BE2C (cell line): ENCODE results near the gene RFT1.

Experiments
- DNase-seq: peaks from one replicate; pipeline ENCODE4 v3.0.0-alpha.2; 2020
- H3K27me3 ChIP-seq: fragments of 250-450 bp; sonication (Bioruptor Pico); 2 replicates; pipeline ENCODE4 v1.5.1; 2020; ENCODE audit warnings: mild to moderate bottlenecking
- H3K36me3 ChIP-seq: fragments of 250-450 bp; sonication (Bioruptor Pico); 2 replicates; pipeline ENCODE4 v1.5.1; 2020; ENCODE audit warnings: mild to moderate bottlenecking
- H3K4me1 ChIP-seq: fragments of 250-450 bp; sonication (Bioruptor Pico); 2 replicates; pipeline ENCODE4 v1.5.1; 2020
- H3K4me3 ChIP-seq: 2 replicates; pipeline ENCODE4 v1.5.1; 2011; ENCODE audit warnings: low read depth, low read length
- H3K9me3 ChIP-seq: fragments of 250-450 bp; sonication (Bioruptor Pico); 2 replicates; pipeline ENCODE4 v1.5.1; 2020
- CTCF ChIP-seq: IDR thresholded peaks from 2 replicates; pipeline ENCODE4 v1.5.1; 2012; ENCODE audit warnings: mild to moderate bottlenecking, low read depth, low read length

Gene RFT1

GRCh38 chr3:53042651-53043050 is 87.6 kb downstream of the RFT1 start:
- H3K4me1 ChIP-seq: no peaks in the 10 kb centered on the region

GRCh38 chr3:53040351-53040820 is 89.8 kb downstream of the RFT1 start:
- no peak for DNase-seq
- Histone ChIP-seq H3K27me3 (no peaks in the 10 kb centered on the region), H3K36me3 (no peaks in the 10 kb centered on the region), H3K9me3 (no peaks in the 10 kb centered on the region), H3K4me1 (no peaks in the 10 kb centered on the region), H3K4me3 (no peak overlapping the region)
- TF ChIP-seq CTCF: no peak

More at GRCh38 chr3:53042651-53043050, 87.6 kb downstream of the RFT1 start:
- Histone ChIP-seq H3K4me3 (no peak overlapping the region), H3K36me3 (no peaks in the 10 kb centered on the region), H3K27me3 (peaks cover 14% of the 10 kb centered on the region), H3K9me3 (no peaks in the 10 kb centered on the region)
- TF ChIP-seq CTCF: no peak
- no peak for DNase-seq

GRCh38 chr3:53039376-53039752 is 90.9 kb downstream of the RFT1 start:
- no peak for TF ChIP-seq CTCF
- no peaks in the 10 kb centered on the region for H3K4me1 ChIP-seq
- H3K9me3 ChIP-seq: no peaks in the 10 kb centered on the region
- H3K27me3 ChIP-seq: no peaks in the 10 kb centered on the region
- no peak for DNase-seq
- no peak overlapping the region for H3K4me3 ChIP-seq
- H3K36me3 ChIP-seq: no peaks in the 10 kb centered on the region

GRCh38 chr3:53038679-53039375 is 91.4 kb downstream of the RFT1 start:
- TF ChIP-seq CTCF: no peak
- H3K9me3 ChIP-seq: no peaks in the 10 kb centered on the region
- no peaks in the 10 kb centered on the region for H3K4me1 ChIP-seq
- H3K27me3 ChIP-seq: no peaks in the 10 kb centered on the region
- H3K4me3 ChIP-seq: no peak overlapping the region
- H3K36me3 ChIP-seq: no peaks in the 10 kb centered on the region
- no peak for DNase-seq
